ENCODE measurements around the gene F8. TPM values are rescaled to one million over a fixed set of nuclear protein-coding genes. Genes with fewer than 3 reads are reported as not detected.
"Not testable (repeated sequence)": the region's sequence is repeated elsewhere in the genome, so short reads cannot be mapped to it uniquely, and the experiment has no call there.

Gene F8
- total and polyA plus RNA-seq, 4 donors, result 4.8 to 8.0 (median 7.0) TPM

- WGBS (ENCODE audit: insufficient coverage), result 20% methylated on average over 1 of the region's 1 CpG
- Histone ChIP-seq H3K4me3 (ENCODE audit: low read depth, low read length) (no peak overlapping the region), H3K36me3 (ENCODE audit: control insufficient read depth, insufficient read depth, low read length) (no peaks in the 10 kb centered on the region), H3K27ac (ENCODE audit: low read depth, low read length) (no peak overlapping the region), H3K4me1 (ENCODE audit: control insufficient read depth, insufficient read depth, low read length) (no peaks in the 10 kb centered on the region), H3K27me3 (ENCODE audit: control insufficient read depth, insufficient read depth, low read length) (no peaks in the 10 kb centered on the region), H3K9me3 (ENCODE audit: control insufficient read depth, insufficient read depth, low read length) (no peaks in the 10 kb centered on the region)
- DNase-seq (ENCODE audit: low read depth in 4 of 6, low spot score in 6 of 6), result peak in 2 of 6 donors; percentile 0 to 75
Observed at GRCh38 chrX:154892296-154892695, 130.2 kb downstream of the F8 start.

DNA sequence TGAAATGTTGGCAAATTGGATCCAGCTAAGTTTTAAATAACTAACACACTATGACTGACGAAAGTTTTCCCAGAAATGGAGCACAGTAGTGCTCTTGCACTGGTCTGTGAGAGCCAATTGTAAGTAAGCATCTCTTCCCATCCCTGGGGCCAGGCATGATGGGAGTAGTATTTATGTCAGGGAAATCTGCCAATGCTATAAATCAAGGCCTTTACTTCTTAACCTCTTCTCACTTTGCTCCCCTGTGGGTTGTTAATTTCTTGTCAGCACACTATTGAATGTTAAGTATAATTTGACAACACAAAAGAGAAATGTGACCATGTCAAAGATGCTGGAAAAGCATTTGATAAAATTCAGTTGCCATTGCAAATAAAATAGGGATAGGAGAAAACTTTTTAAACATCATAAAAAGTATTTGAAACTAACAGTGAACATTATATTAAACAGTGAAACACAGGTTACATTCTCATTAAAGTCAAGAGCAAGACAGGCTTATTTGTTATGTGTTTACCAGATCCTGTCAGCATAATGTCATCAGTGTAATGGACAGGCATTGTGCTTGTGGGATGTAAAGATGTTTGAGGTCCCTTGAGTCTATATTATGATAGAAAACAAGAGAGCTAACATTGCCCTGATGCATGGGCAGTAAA lies 131.4 kb downstream of the F8 start:
- H3K36me3 ChIP-seq (ENCODE audit: control insufficient read depth, insufficient read depth, low read length), result no peaks in the 10 kb centered on the region
- DNase-seq (ENCODE audit: low read depth in 4 of 6, low spot score in 6 of 6), result peak in 1 of 6 donors; percentile 1
- H3K27me3 ChIP-seq (ENCODE audit: control insufficient read depth, insufficient read depth, low read length), result no peaks in the 10 kb centered on the region
- no CpG with 5 or more reads among the region's 1 CpG for whole genome bisulfite sequencing (ENCODE audit: insufficient coverage)
- no peaks in the 10 kb centered on the region for H3K4me1 ChIP-seq (ENCODE audit: control insufficient read depth, insufficient read depth, low read length)
- no peaks in the 10 kb centered on the region for H3K9me3 ChIP-seq (ENCODE audit: control insufficient read depth, insufficient read depth, low read length)
- no peak overlapping the region for H3K4me3 ChIP-seq (ENCODE audit: low read depth, low read length)
- no peak overlapping the region for H3K27ac ChIP-seq (ENCODE audit: low read depth, low read length)

- H3K27ac ChIP-seq (ENCODE audit: low read depth, low read length); H3K36me3 ChIP-seq (ENCODE audit: control insufficient read depth, insufficient read depth, low read length); DNase-seq (ENCODE audit: low read depth in 4 of 6, low spot score in 6 of 6); H3K4me1 ChIP-seq (ENCODE audit: control insufficient read depth, insufficient read depth, low read length); H3K4me3 ChIP-seq (ENCODE audit: low read depth, low read length); H3K27me3 ChIP-seq (ENCODE audit: control insufficient read depth, insufficient read depth, low read length); H3K9me3 ChIP-seq (ENCODE audit: control insufficient read depth, insufficient read depth, low read length): not testable (repeated sequence)
- WGBS (ENCODE audit: insufficient coverage), result no CpG with 5 or more reads among the region's 62 CpGs
Observed at GRCh38 chrX:154886789-154887221, 135.7 kb downstream of the F8 start.

DNA sequence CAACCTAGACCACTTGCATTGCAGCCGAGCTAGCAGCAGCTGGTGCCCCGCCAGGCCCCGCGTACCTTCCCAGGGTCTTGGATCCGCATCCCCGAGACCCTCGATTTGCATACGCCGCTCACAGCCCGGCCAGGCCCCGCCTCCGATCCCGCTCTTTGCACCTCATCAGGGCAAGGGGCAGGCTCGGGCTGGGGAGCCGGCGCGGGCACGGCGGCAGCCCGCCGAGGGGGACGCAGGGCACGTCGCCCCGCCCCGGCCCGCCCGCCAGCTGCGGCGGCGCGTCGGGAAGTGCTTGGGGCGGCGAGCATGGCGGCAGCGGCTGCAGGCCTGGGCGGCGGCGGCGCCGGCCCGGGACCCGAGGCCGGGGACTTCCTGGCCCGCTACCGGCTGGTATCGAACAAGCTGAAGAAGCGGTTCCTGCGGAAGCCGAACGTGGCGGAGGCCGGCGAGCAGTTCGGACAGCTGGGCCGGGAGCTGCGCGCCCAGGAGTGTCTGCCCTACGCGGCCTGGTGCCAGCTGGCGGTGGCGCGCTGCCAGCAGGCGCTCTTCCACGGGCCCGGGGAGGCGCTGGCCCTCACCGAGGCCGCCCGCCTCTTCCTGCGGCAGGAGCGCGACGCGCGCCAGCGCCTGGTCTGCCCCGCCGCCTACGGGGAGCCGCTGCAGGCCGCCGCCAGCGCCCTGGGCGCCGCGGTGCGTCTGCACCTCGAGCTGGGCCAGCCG lies 136.3 kb downstream of the F8 start, which contains the start of gene F8A1:
TSS of gene F8A1 (plus strand) at position 287 of the 720 bp plus-strand sequence. CDS start at position 307, 20 bp downstream.
- not testable (repeated sequence) for H3K36me3 ChIP-seq (ENCODE audit: control insufficient read depth, insufficient read depth, low read length); H3K27ac ChIP-seq (ENCODE audit: low read depth, low read length); DNase-seq (ENCODE audit: low read depth in 4 of 6, low spot score in 6 of 6); H3K9me3 ChIP-seq (ENCODE audit: control insufficient read depth, insufficient read depth, low read length); H3K27me3 ChIP-seq (ENCODE audit: control insufficient read depth, insufficient read depth, low read length); H3K4me1 ChIP-seq (ENCODE audit: control insufficient read depth, insufficient read depth, low read length); H3K4me3 ChIP-seq (ENCODE audit: low read depth, low read length)
- no CpG with 5 or more reads among the region's 91 CpGs for WGBS (ENCODE audit: insufficient coverage)

GRCh38 chrX:154885549-154885948 lies 137.0 kb downstream of the F8 start:
- H3K36me3 ChIP-seq (ENCODE audit: control insufficient read depth, insufficient read depth, low read length); H3K4me1 ChIP-seq (ENCODE audit: control insufficient read depth, insufficient read depth, low read length); H3K27ac ChIP-seq (ENCODE audit: low read depth, low read length); DNase-seq (ENCODE audit: low read depth in 4 of 6, low spot score in 6 of 6); H3K27me3 ChIP-seq (ENCODE audit: control insufficient read depth, insufficient read depth, low read length); H3K4me3 ChIP-seq (ENCODE audit: low read depth, low read length); H3K9me3 ChIP-seq (ENCODE audit: control insufficient read depth, insufficient read depth, low read length): not testable (repeated sequence)
- WGBS (ENCODE audit: insufficient coverage), result no CpG with 5 or more reads among the region's 14 CpGs

- not testable (repeated sequence) for H3K4me1 ChIP-seq (ENCODE audit: control insufficient read depth, insufficient read depth, low read length); H3K36me3 ChIP-seq (ENCODE audit: control insufficient read depth, insufficient read depth, low read length); H3K4me3 ChIP-seq (ENCODE audit: low read depth, low read length); H3K9me3 ChIP-seq (ENCODE audit: control insufficient read depth, insufficient read depth, low read length); DNase-seq (ENCODE audit: low read depth in 4 of 6, low spot score in 6 of 6); H3K27me3 ChIP-seq (ENCODE audit: control insufficient read depth, insufficient read depth, low read length); H3K27ac ChIP-seq (ENCODE audit: low read depth, low read length)
- no CpG with 5 or more reads among the region's 33 CpGs for WGBS (ENCODE audit: insufficient coverage)
Observed at GRCh38 chrX:154885057-154885456, 137.5 kb downstream of the F8 start.

DNA sequence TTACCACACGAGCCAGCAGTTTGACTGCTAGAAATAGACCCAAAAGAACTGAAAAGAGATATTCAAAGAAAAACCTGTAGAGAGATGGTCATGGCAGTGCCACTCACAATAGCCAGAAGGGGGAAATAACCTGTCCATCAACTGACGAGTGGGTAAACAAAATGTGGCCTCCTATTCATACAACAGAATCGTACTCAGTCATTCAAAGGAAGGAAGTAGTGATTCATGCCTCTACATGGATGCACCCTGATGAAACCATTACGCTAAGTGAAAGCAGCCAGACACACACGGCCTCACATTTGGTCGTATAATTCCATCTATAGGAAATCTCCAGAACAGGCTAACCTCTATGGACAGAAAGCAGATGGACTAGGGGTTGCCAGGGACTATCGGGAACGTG lies 138.5 kb downstream of the F8 start:
- not testable (repeated sequence) for H3K27ac ChIP-seq (ENCODE audit: low read depth, low read length); DNase-seq (ENCODE audit: low read depth in 4 of 6, low spot score in 6 of 6); H3K4me1 ChIP-seq (ENCODE audit: control insufficient read depth, insufficient read depth, low read length); H3K36me3 ChIP-seq (ENCODE audit: control insufficient read depth, insufficient read depth, low read length); H3K27me3 ChIP-seq (ENCODE audit: control insufficient read depth, insufficient read depth, low read length); H3K4me3 ChIP-seq (ENCODE audit: low read depth, low read length); H3K9me3 ChIP-seq (ENCODE audit: control insufficient read depth, insufficient read depth, low read length)
- WGBS (ENCODE audit: insufficient coverage), result no CpG with 5 or more reads among the region's 8 CpGs

GRCh38 chrX:154873329-154873728 lies 149.2 kb downstream of the F8 start:
- H3K27me3 ChIP-seq (ENCODE audit: control insufficient read depth, insufficient read depth, low read length), result no peaks in the 10 kb centered on the region
- no peak for DNase-seq (ENCODE audit: low read depth in 4 of 6, low spot score in 6 of 6)
- H3K36me3 ChIP-seq (ENCODE audit: control insufficient read depth, insufficient read depth, low read length), result no peaks in the 10 kb centered on the region
- no peak overlapping the region for H3K4me3 ChIP-seq (ENCODE audit: low read depth, low read length)
- H3K9me3 ChIP-seq (ENCODE audit: control insufficient read depth, insufficient read depth, low read length), result no peaks in the 10 kb centered on the region
- no peaks in the 10 kb centered on the region for H3K4me1 ChIP-seq (ENCODE audit: control insufficient read depth, insufficient read depth, low read length)
- WGBS (ENCODE audit: insufficient coverage), result 62% methylated on average over 2 of the region's 2 CpGs
- H3K27ac ChIP-seq (ENCODE audit: low read depth, low read length), result no peak overlapping the region

GRCh38 chrX:154868522-154868921 lies 154.0 kb downstream of the F8 start:
- not testable (repeated sequence) for H3K27me3 ChIP-seq (ENCODE audit: control insufficient read depth, insufficient read depth, low read length); H3K36me3 ChIP-seq (ENCODE audit: control insufficient read depth, insufficient read depth, low read length); H3K4me1 ChIP-seq (ENCODE audit: control insufficient read depth, insufficient read depth, low read length); H3K27ac ChIP-seq (ENCODE audit: low read depth, low read length); H3K9me3 ChIP-seq (ENCODE audit: control insufficient read depth, insufficient read depth, low read length); DNase-seq (ENCODE audit: low read depth in 4 of 6, low spot score in 6 of 6); H3K4me3 ChIP-seq (ENCODE audit: low read depth, low read length)

GRCh38 chrX:154855256-154855655 lies 167.3 kb downstream of the F8 start:
- Histone ChIP-seq H3K4me3 (ENCODE audit: low read depth, low read length) (no peak overlapping the region), H3K27me3 (ENCODE audit: control insufficient read depth, insufficient read depth, low read length) (no peaks in the 10 kb centered on the region), H3K9me3 (ENCODE audit: control insufficient read depth, insufficient read depth, low read length) (peaks cover 3% of the 10 kb centered on the region), H3K27ac (ENCODE audit: low read depth, low read length) (no peak overlapping the region), H3K4me1 (ENCODE audit: control insufficient read depth, insufficient read depth, low read length) (no peaks in the 10 kb centered on the region), H3K36me3 (ENCODE audit: control insufficient read depth, insufficient read depth, low read length) (no peaks in the 10 kb centered on the region)
- no peak for DNase-seq (ENCODE audit: low read depth in 4 of 6, low spot score in 6 of 6)
